Stimulated activated naive CD8-positive, alpha-beta T cell treated with anti-CD3 and anti-CD28 coated beads, Interleukin-15, Interleukin-2, amounts not matched to agents 100 U/mL and 50 U/mL, for 24 hours (primary cell): ENCODE measurements around the gene MAN1A2.

Experiments
- ATAC-seq: fragments of 150-1000 bp; cut with Tn5 transposase; one replicate; pipeline ENCODE4 v1.10.0; 2021
- DNase-seq: peaks from one replicate; pipeline ENCODE4 v3.0.0; 2021

The MAN1A2 gene

DNA sequence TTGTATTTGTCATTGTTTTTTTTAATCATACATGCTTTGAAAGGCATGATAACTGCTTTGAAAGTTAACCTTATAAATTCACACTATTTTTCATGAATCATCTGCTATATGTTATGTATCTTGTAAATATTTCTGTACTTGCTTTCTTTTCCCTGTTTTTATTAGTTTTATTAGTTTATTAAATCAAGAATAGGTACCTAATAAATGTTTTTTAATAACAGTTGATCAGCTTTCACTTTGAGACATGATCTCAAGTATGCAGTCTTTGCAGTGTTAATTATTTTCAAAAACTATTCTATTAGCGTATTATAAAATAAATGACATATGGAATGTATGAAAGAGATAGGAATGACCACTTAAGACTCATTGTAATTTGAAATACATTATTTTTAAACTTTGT is 127.8 kb downstream of the MAN1A2 start:
- ATAC-seq, result no peak

GRCh38 chr1:117499071-117499470 is 131.8 kb downstream of the MAN1A2 start:
- DNase-seq, result no peak
- no peak for ATAC-seq

More for the DNA sequence above, 127.8 kb downstream of the MAN1A2 start:
- DNase-seq, result no peak

DNA sequence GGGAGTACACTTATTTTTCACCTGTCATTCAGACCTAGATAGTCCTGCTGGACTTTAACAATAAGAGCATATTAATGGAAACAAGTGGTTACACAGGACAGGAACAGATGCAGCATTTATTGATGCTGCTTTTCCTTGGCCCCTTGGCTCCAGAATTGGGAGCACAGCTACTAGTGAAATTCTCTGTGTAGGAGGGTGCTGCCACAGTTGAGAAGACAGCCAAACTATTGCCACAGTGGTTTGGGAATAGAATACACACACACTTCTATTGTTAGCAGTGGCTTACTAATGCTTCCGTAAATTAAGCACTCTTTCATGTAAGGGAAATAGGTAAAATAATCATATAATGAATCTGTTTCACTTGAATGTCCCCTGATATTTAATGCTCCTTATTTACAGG is 133.3 kb downstream of the MAN1A2 start:
- DNase-seq (no peak), ATAC-seq (no peak)

DNA sequence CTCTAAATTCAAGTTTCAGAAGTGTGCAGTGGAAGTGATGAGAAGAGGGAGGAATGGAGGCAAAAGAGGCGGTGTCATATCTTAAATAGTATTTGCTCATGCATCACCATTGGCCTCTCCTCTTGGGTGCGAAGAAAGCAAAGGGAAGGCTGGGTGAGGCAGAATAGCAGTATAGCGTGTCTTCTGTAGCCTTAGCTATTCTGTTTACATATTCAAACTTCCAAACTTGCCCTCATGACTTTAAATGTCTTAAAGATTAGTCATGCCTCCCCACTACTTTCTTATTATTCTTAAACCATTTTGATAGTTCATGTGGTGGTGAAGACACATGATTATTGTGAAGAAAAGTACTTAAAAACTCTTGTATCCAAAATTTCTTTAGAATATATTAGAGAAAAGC is 134.0 kb downstream of the MAN1A2 start:
- no peak for DNase-seq
- ATAC-seq, result no peak

DNA sequence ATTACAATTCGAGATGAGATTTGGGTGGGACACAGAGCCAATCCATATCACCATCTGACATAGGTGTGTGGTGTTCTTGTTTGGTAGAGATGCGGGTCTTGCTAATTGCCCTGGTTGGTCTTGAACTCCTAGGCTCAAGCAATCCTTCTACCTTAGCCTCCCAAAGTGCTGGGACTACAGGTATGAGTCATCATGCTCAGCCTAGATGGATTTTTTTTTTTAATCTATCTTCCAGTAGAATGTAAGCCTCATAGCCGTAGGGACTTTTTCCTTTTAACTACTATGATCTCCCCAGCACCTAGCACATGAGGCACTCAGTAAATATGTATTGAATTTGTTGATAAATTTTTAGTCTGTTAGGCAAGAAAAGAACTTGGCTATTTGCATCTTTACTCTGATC is 144.0 kb downstream of the MAN1A2 start:
- DNase-seq (no peak), ATAC-seq (no peak)

DNA sequence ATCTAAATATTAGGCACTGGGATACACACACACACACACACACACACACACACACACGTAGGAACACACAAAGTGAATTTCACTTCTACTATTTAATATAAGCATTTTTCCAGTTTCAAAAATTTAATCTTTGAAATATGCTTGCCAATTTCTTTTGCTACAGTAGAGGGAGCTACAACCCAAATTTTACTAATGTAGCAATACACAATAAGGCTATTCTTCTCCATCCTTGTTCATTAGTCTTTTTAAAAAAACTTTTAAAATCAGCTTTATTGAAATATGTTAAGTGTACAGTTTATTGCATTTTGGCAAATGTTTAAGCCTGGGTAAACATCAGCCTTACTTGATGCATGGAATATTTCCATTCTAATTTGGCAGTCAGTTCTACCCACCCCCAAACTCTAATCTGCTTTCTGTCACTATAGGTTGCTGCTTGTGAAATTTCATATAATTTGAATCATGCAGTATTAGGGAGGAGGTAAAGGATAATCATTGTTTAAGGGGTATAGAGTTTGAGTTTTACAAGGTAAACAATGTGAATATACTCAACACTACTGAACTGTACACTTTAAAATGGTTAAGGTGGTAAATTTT is 145.6 kb downstream of the MAN1A2 start:
- ATAC-seq (no peak), DNase-seq (no peak)

DNA sequence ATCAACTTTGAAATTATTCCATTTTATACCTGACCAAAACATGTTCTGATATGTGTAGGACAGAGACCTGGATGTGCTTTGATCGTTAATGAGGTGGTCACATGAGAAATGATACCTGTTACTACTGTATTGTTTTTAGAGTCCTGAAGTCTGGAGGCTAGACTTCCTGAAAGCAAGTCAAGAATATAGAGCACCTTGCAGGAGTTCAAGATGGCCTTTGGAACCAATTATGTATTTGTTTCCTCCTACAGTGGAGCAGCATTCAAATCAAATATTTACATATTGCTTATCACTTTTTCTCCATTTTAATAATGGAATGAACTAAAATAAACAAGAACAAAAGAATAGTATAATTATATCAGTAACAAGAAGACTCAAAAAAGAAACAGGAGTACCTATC is 155.9 kb downstream of the MAN1A2 start:
- no peak for ATAC-seq

DNA sequence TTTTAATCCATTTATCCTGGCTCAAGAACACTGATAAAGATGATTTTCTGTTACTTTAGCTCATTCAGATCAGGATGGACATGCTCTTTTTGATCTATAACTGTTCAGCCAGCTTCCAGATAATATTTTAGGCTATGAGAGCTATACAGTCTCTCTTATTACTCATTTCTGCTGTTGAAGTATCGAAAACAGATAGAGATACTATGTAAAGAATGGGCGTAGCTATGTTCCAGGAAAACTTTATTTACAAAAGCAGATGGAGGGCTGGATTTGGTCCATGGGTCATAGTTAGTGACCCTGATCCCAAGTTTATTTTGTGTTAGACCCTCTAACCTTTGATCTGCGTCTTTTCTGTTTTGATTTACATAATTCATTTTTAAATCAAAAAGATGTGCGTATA is 159.8 kb downstream of the MAN1A2 start:
- ATAC-seq (no peak), DNase-seq (no peak)

More for the DNA sequence above, 155.9 kb downstream of the MAN1A2 start:
- no peak for DNase-seq

DNA sequence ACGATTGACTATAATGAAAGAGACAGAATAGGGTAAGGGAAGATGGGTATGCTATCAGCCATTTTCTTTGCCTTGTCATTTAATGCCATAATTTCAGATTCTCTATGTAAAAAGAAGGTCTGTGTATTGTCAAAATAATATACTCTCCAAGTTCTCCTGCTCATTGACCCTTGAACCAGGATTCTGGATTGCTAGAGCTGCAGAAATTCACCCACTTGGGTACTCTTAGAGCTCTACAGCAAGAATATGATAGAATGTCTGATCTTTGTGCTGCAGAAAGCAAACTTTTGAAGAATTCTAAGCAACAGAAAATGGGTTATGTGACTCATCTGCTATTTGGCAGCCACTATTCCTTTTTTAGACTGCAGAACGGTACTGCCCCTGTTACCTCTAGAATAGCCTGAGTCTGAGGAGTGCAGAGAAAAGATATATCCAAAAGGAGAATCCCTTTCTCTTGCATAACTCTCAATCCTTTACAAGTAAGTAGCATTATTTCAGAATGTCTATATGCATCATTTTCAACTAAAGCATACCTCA is 160.4 kb downstream of the MAN1A2 start:
- no peak for DNase-seq
- no peak for ATAC-seq

GRCh38 chr1:117529683-117530082 is 162.4 kb downstream of the MAN1A2 start:
- ATAC-seq, result no peak

GRCh38 chr1:117531222-117531621 is 164.0 kb downstream of the MAN1A2 start:
- ATAC-seq (peak; percentile 69), DNase-seq (no peak)

More at GRCh38 chr1:117529683-117530082, 162.4 kb downstream of the MAN1A2 start:
- no peak for DNase-seq

DNA sequence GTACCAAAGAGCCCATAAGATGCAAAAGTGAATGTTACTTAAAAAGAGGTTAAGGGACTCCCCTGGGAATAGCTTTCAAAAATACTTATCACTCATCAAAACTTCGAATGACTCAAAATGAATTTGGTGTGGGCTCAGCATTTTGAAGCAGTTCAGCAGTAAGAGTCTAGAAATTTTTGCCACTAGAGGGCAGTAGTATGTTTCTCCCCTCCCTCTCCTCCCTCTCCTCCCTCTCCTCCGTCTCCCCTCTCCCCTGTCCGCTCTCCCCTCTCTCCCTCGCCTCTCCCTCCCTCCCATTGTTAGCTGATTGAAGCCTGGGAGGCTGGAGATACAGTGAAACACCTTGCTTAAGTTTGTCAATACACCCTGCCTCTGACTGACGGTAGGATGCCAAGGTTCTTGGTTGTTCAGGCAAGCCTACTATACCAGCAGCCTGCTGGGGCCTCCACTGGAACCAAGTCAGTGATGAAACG is 167.8 kb downstream of the MAN1A2 start:
- ATAC-seq, result peak; percentile 80

GRCh38 chr1:117535821-117536220 is 168.6 kb downstream of the MAN1A2 start:
- DNase-seq (no peak), ATAC-seq (no peak)

More for the DNA sequence above, 167.8 kb downstream of the MAN1A2 start:
- DNase-seq, result peak; percentile 34

- DNase-seq (no peak), ATAC-seq (no peak)
Observed at GRCh38 chr1:117537291-117537920, 170.2 kb downstream of the MAN1A2 start.

- ATAC-seq, result peak; percentile 76
- no peak for DNase-seq
Observed at GRCh38 chr1:117540532-117540931, 173.3 kb downstream of the MAN1A2 start.

DNA sequence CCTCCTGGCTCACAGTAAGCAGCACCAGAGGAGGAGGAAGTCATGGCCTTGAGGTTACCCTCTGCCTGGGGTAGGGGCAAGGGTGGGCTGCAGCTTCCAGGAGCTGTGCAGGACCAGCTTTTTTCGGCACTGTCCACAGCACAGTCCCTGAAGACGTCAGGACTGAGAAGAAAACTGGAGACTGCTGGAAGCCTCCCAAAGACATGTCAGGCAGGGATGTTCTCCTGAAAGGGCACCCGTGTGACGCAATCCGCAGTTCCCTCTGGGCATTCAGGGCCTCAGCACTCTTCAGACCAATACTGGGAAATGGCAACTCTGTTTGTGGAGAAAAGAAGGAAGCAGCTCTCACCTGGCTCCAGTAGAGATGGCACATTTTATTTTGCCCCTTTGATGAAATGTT is 173.8 kb downstream of the MAN1A2 start:
- DNase-seq, result no peak
- ATAC-seq, result peak; percentile 11

DNA sequence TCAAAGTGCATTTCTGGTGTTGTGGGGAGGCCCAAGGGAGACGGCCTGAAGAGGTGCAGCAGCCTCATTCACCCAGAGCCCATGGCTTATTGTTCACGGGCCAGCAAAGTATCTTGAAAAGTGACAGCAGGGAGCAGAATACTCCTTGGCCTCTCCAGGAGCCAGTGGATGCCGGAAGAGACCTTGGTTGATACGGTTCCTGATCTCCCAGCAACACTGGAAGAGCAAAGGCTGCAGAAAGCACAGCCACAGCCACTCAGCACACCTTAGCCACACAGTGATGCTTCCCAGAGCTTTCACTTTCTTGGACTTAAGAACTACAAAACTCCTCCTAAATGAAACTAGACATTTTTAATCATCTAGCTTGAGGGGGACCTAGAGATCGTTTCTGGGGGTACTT is 174.3 kb downstream of the MAN1A2 start:
- no peak for ATAC-seq
- no peak for DNase-seq

GRCh38 chr1:117544509-117545109 is 177.4 kb downstream of the MAN1A2 start:
- ATAC-seq (no peak), DNase-seq (no peak)

GRCh38 chr1:117546467-117546866 is 179.2 kb downstream of the MAN1A2 start:
- ATAC-seq, result no peak

GRCh38 chr1:117553471-117553870 is 186.2 kb downstream of the MAN1A2 start:
- no peak for DNase-seq
- ATAC-seq, result no peak

More at GRCh38 chr1:117546467-117546866, 179.2 kb downstream of the MAN1A2 start:
- no peak for DNase-seq

- ATAC-seq (no peak), DNase-seq (no peak)
Observed at GRCh38 chr1:117555806-117556205, 188.6 kb downstream of the MAN1A2 start.

GRCh38 chr1:117556341-117556740 is 189.1 kb downstream of the MAN1A2 start:
- ATAC-seq, result no peak
- no peak for DNase-seq

DNA sequence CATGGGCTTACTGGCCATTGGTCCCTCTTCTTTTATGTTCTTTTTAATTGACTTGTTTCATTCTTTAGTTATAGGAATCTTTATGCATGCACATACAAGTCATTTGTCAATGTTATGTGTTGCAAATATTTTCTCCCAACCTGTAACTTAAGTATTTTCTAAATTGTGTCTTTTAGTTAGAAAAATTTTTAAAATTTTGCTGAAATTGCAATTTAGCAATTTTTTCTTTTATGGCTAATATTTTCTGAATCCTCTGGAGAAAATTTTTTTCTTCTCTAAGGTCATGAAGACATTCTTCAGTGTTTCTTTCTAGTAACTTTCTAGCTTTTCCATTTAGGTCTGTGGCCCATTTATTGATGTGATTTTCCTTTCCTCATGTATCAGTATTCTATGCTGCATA is 189.7 kb downstream of the MAN1A2 start:
- DNase-seq (no peak), ATAC-seq (no peak)
